NCI-H2107 treated with DMSO at 0.1 percent for 48 hours (cell line): ENCODE measurements around the gene FAM219B.

ENCODE experiments used
- DNase-seq: peaks from one replicate; lab custom pipeline; 2025; ENCODE audit not compliant: unreplicated experiment; lab: John Stamatoyannopoulos, UW

Gene FAM219B

GRCh38 chr15:74851960-74852359 is 54.7 kb downstream of the FAM219B start:
- DNase-seq, result no peak

- no peak for DNase-seq
Observed at GRCh38 chr15:74850393-74850792, 56.3 kb downstream of the FAM219B start.
